ENCODE measurements around the gene ATMIN. TPM values are rescaled to one million over a fixed set of nuclear protein-coding genes. Genes with fewer than 3 reads are reported as not detected.

The ATMIN gene
- total RNA-seq, 1 donor from 2014 or later: 40.0 TPM

DNA sequence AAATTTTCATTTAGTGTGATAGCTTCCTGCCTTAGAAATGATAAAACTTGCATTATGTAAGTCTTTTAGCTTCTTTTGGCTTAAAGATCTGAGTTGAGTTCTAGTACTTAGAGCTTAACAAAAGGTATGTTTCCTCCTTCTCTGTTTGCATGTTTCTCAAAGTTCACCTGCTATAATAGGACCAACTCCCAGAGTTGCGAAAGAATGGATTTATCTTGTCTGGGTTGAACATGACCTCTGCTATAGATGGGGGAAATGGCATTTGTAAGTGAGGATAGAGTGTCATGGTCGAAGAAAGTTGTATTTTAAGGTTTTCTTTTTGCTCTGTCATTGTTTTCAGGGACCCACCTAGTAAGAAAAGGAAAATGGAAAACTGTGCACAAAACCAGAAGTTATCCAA is 7.2 kb downstream of the ATMIN start:
- DNase-seq (ENCODE audit: low read depth): no peak
- peaks cover 20% of the 10 kb centered on the region for H4K20me1 ChIP-seq (ENCODE audit: insufficient read depth, low read length)
- Mint-ChIP-seq H3K4me1 (ENCODE audit: low read depth, unreplicated experiment) (peaks cover 18% of the 10 kb centered on the region), H3K27ac (ENCODE audit: unreplicated experiment) (no peak overlapping the region), H3K9me3 (ENCODE audit: unreplicated experiment) (no peaks in the 10 kb centered on the region), H3K36me3 (ENCODE audit: low read depth, unreplicated experiment) (peaks cover 28% of the 10 kb centered on the region), H3K4me3 (ENCODE audit: unreplicated experiment) (no peak overlapping the region), H3K27me3 (ENCODE audit: low read depth, unreplicated experiment) (no peaks in the 10 kb centered on the region)
- no peak overlapping the region for H3K4me2 ChIP-seq (ENCODE audit: low read length)
- no peak for FAIRE-seq
- peaks cover 28% of the 10 kb centered on the region for H3K79me2 ChIP-seq (ENCODE audit: insufficient read depth, low read length)
- no peak overlapping the region for H3K27ac ChIP-seq (ENCODE audit: low read depth, low read length)
- peaks cover 39% of the 10 kb centered on the region for H3K36me3 ChIP-seq (ENCODE audit: insufficient read depth, low read length)
- H3K27me3 ChIP-seq (ENCODE audit: insufficient read depth, low read length): no peaks in the 10 kb centered on the region
- no peak overlapping the region for H3K4me3 ChIP-seq (ENCODE audit: insufficient read depth, low read depth, low read length)
- H3K9ac ChIP-seq (ENCODE audit: low read length): no peak overlapping the region
- TF ChIP-seq, protein P1, sequence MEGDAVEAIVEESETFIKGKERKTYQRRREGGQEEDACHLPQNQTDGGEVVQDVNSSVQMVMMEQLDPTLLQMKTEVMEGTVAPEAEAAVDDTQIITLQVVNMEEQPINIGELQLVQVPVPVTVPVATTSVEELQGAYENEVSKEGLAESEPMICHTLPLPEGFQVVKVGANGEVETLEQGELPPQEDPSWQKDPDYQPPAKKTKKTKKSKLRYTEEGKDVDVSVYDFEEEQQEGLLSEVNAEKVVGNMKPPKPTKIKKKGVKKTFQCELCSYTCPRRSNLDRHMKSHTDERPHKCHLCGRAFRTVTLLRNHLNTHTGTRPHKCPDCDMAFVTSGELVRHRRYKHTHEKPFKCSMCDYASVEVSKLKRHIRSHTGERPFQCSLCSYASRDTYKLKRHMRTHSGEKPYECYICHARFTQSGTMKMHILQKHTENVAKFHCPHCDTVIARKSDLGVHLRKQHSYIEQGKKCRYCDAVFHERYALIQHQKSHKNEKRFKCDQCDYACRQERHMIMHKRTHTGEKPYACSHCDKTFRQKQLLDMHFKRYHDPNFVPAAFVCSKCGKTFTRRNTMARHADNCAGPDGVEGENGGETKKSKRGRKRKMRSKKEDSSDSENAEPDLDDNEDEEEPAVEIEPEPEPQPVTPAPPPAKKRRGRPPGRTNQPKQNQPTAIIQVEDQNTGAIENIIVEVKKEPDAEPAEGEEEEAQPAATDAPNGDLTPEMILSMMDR (IDR thresholded peaks at IDR 0.05; ENCODE audit: insufficient read depth, low read depth, low read length): no peak
- no peak for TF ChIP-seq EZH2 (IDR thresholded peaks at IDR 0.05; ENCODE audit: insufficient read depth, low read length)
- no peaks in the 10 kb centered on the region for H3K9me3 ChIP-seq (ENCODE audit: insufficient read depth, low read depth, low read length)
- no peaks in the 10 kb centered on the region for H3K4me1 ChIP-seq (ENCODE audit: insufficient read depth, low read length)
- no peak overlapping the region for H2AFZ ChIP-seq (ENCODE audit: low read depth, low read length)

- H3K9ac ChIP-seq (ENCODE audit: low read length): no peak overlapping the region
- H3K36me3 Mint-ChIP-seq (ENCODE audit: low read depth, unreplicated experiment): peaks cover 2% of the 10 kb centered on the region
Observed at GRCh38 chr16:81053761-81054160, 18.1 kb downstream of the ATMIN start.

More at GRCh38 chr16:81053761-81054160, 18.1 kb downstream of the ATMIN start:
- no peaks in the 10 kb centered on the region for H3K27me3 Mint-ChIP-seq (ENCODE audit: low read depth, unreplicated experiment)
- H3K27ac Mint-ChIP-seq (ENCODE audit: unreplicated experiment): no peak overlapping the region
- DNase-seq (ENCODE audit: low read depth) (no peak), FAIRE-seq (no peak)
- H3K9me3 Mint-ChIP-seq (ENCODE audit: unreplicated experiment): peaks cover 15% of the 10 kb centered on the region
- Histone ChIP-seq H4K20me1 (ENCODE audit: insufficient read depth, low read length) (no peaks in the 10 kb centered on the region), H3K4me3 (ENCODE audit: insufficient read depth, low read depth, low read length) (no peak overlapping the region), H3K27ac (ENCODE audit: low read depth, low read length) (no peak overlapping the region), H3K79me2 (ENCODE audit: insufficient read depth, low read length) (no peaks in the 10 kb centered on the region), H2AFZ (ENCODE audit: low read depth, low read length) (no peak overlapping the region), H3K36me3 (ENCODE audit: insufficient read depth, low read length) (no peaks in the 10 kb centered on the region), H3K9me3 (ENCODE audit: insufficient read depth, low read depth, low read length) (no peaks in the 10 kb centered on the region), H3K4me2 (ENCODE audit: low read length) (no peak overlapping the region), H3K4me1 (ENCODE audit: insufficient read depth, low read length) (no peaks in the 10 kb centered on the region), H3K27me3 (ENCODE audit: insufficient read depth, low read length) (no peaks in the 10 kb centered on the region)
- TF ChIP-seq, protein P1 (IDR thresholded peaks at IDR 0.05; ENCODE audit: insufficient read depth, low read depth, low read length): no peak
- no peak for TF ChIP-seq EZH2 (IDR thresholded peaks at IDR 0.05; ENCODE audit: insufficient read depth, low read length)
- H3K4me1 Mint-ChIP-seq (ENCODE audit: low read depth, unreplicated experiment): no peaks in the 10 kb centered on the region
- no peak overlapping the region for H3K4me3 Mint-ChIP-seq (ENCODE audit: unreplicated experiment)
